GM19372 (cell line): ENCODE data around the gene MED4.
"Not testable (repeated sequence)": the region's sequence is repeated elsewhere in the genome, so short reads cannot be mapped to it uniquely, and the experiment has no call there.

Experiments used
- ATAC-seq: cut with Tn5 transposase; IDR thresholded peaks from one replicate; pipeline ENCODE4 v1.9.1; 2021; ENCODE audit warnings: mild to moderate bottlenecking, low read depth, moderate library complexity; ENCODE audit not compliant: unreplicated experiment

Gene MED4

GRCh38 chr13:48096670-48097069 lies 1.8 kb upstream of the MED4 start:
- ATAC-seq, result no peak

DNA sequence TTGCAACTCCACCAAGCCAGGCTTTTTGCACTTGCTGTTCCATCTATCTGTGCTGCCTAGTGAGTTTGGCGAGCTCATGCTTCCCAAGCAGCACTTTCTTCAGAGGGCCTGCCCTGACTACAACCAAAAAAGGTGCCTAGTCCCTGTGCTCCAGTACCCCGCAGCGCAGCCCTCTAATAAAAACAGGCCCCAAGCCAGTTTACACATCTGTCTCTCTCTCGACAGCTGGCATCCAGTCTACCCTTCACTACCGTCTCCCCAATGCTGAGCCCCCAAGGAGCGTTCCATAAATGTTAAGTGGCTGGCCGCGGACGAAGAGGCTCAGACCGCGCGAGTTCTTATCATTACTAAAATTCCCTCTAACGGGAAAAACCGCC lies 512 bp downstream of the MED4 start:
- no peak for ATAC-seq

GRCh38 chr13:48093588-48093987 lies 1.3 kb downstream of the MED4 start:
- no peak for ATAC-seq

DNA sequence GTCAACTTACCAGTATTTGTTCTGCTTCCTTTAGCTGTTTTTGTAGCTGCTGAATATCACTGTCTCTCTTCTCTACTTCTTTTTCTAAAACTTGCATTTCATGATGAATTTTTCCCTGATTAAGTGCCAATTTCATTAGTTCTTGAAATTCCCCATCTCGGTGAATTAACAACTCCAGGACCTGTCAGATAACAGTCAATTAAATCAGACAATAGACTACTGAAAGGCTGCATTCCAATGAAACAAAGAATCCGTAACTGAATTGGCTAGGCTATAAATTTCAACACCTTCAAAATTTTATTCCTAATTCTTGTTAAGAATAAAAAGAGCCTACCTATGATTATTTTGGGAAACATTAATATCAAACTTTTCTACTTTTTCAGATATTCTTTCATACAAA lies 8.6 kb downstream of the MED4 start:
- no peak for ATAC-seq

- no peak for ATAC-seq
Observed at GRCh38 chr13:48081739-48082138, 13.2 kb downstream of the MED4 start.

DNA sequence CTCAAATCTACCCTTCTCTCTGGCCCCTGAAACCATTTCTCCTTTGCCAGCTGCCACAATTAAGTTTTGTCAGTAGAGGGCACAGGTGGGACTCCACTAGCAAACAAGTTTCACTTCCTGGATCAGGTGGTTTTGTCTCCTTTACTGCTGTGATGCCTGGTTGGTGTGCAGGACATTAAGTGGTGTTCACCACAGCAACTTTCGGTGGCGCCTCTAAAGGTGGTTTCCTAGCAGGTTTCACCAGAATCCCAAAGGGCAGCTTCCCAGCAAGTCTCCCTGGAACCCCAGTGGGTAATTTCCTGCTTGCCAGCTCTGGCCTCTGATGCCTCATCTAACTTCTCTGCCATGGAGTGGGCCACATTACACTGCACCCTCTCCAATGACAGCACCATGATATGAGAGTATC lies 16.6 kb downstream of the MED4 start:
- ATAC-seq, result peak; percentile 95

- no peak for ATAC-seq
Observed at GRCh38 chr13:48074006-48074405, 20.9 kb downstream of the MED4 start.

DNA sequence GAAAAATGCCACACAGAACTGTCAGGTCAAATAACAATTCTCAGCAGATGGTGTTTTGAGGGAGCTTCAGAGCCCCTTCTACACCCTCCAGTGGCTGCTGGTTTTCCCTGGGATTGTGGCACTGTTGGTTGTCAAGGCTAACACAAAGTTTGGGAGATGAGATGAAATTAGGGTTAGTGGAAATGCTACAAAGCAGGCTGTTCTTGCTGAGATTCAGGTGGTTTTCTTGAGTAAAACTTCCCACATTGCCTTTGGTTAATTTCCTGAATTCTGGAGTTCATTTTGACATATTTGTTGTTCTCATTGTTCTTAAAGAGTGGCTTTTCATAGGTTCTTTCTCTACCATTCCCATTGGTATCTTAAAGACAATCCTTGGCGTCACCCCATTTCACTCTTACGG lies 22.1 kb downstream of the MED4 start:
- ATAC-seq, result no peak

GRCh38 chr13:48072304-48072703 lies 22.6 kb downstream of the MED4 start:
- no peak for ATAC-seq

- no peak for ATAC-seq
Observed at GRCh38 chr13:48070942-48071341, 24.0 kb downstream of the MED4 start.

GRCh38 chr13:48069573-48069972 lies 25.3 kb downstream of the MED4 start:
- no peak for ATAC-seq

DNA sequence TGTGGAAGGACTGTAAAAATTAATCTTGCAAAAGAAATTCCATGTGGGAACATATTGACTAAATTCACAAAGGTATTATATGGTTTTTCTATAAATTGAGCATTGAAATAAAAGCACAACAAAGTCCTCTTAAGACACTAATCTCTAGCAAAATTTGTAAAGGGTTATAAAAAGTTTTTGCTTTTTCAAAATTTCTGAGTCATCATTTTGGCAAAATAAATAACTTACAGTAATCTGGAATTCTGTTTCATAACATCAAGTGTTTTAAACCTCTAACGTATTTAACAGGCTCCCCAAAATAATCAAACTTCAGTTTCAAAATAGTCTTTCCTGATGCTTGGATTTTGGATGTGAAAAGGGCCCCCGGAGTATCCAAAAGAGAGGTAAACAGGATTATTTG lies 26.0 kb downstream of the MED4 start:
- no peak for ATAC-seq

- ATAC-seq, result no peak
Observed at GRCh38 chr13:48068036-48068435, 26.9 kb downstream of the MED4 start.

GRCh38 chr13:48066310-48066989 lies 28.5 kb downstream of the MED4 start:
- peak; percentile 78 for ATAC-seq

- ATAC-seq, result not testable (repeated sequence)
Observed at GRCh38 chr13:48059951-48060350, 35.0 kb downstream of the MED4 start.

GRCh38 chr13:48058536-48058935 lies 36.4 kb downstream of the MED4 start:
- not testable (repeated sequence) for ATAC-seq

- no peak for ATAC-seq
Observed at GRCh38 chr13:48055712-48056111, 39.2 kb downstream of the MED4 start.

- ATAC-seq, result no peak
Observed at GRCh38 chr13:48054601-48055000, 40.3 kb downstream of the MED4 start.

- ATAC-seq, result no peak
Observed at GRCh38 chr13:48050550-48050949, 44.4 kb downstream of the MED4 start.

DNA sequence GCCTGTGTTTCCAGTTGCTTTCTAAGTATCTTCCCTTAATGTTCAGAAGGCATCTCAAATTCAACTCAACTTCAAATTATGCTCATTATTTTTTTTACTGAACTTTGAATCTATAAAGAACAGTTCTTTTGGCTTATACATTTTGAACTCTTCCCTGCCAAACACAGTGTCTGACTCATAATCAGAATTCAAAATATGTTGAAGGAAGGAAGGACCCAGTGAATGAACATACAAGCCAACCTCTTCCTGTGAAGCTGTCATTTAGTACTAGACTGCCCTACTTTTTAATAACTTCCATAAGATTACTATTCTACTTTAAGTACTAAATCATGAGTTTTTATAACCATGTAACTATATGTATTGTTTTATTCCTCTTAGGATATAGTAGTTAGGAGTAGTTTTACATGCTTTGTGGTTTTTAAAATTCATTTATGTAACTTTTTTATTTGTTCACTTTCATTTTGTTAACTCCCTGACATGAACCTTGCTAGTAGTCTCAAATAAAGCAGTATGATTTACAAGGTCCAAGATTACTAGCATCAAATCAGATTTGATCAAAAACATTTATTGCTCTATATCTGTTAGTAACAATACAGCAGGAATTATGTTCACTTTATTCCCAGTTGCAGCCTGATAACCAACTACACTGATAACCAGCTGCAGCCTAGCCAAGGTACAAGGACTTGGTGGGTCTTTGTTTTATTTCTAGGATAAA lies 51.0 kb downstream of the MED4 start:
- no peak for ATAC-seq

DNA sequence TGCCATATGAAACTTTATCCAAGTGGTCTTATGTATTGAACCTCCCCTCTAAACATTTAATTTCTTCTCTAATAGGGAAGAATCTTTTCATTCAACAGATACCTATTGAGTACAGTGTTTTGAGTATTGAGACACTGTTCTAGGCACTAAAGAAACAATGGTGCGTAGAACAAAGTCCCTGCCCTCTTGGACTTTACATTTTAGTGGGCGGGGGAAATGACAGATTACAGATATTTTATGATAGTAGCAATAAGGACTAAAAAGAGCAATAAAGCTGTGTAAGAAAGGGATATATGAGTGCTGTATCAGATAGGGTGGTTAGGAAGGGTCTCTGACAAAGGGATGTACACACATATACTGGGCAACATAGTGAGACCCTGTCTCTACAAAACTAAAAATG lies 52.0 kb downstream of the MED4 start:
- ATAC-seq, result no peak

- ATAC-seq, result no peak
Observed at GRCh38 chr13:48040896-48041295, 54.0 kb downstream of the MED4 start.
